MV-4-11 (cell line): Measurements from ENCODE around the gene CFAP410.
"Not testable (repeated sequence)": the region's sequence is repeated elsewhere in the genome, so short reads cannot be mapped to it uniquely, and the experiment has no call there.

Source experiments
- DNase-seq: peaks from one replicate; lab custom pipeline; 2025; lab: John Stamatoyannopoulos, UW

Gene CFAP410

DNA sequence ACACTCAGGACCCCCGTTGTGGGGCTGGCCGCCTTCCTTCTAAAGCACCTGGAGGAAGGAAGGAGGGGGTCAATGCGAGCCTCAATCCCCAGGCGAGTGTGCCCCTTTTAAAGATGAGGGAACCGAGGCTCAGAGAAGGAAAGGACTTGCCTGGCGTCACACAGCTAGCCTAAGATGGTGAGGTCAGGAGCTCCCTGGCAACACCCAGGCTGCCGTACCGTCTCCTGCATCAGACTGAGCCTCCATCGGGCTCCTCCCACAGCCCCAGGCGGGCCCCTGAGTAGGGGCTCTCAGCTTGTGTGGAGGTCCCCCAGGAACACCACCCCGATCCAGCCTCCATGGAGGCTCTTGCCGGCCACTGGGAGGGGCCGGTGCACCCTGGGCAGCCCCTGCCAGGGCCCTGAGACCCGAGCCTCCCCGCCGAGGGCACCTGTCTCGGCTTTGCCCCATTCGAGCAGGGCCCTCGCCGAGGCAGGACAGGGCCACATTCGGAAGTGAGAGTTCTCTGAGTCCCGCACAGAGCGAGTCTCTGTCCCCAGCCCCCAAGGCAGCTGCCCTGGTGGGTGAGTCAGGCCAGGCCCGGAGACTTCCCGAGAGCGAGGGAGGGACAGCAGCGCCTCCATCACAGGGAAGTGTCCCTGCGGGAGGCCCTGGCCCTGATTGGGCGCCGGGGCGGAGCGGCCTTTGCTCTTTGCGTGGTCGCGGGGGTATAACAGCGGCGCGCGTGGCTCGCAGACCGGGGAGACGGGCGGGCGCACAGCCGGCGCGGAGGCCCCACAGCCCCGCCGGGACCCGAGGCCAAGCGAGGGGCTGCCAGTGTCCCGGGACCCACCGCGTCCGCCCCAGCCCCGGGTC is 53.8 kb downstream of the CFAP410 start, which contains the start of gene AIRE:
TSS of gene AIRE (plus strand) at position 739 of the 855 bp plus-strand sequence. CDS start 131 bp downstream, outside the sequence.
- DNase-seq, result no peak

DNA sequence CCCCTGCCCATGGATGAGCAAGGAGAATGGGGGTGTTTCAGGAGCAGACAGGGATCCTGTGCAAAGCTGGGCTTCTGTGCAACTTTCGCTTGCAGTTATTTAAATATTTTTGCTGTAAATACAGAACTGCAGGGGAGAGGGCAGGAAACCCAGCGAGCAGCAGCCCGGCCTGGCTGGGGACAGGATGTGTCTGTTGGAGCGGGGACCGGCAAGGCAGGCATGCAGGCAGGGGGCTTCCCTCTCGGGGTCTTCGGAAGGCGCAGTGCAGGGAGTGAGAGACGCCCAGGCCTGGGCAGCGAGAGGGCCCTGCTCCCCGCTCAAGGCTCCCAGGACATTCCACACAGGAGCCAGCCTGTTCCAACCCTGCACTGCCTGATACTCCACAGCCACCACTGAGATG is 55.2 kb downstream of the CFAP410 start:
- no peak for DNase-seq

DNA sequence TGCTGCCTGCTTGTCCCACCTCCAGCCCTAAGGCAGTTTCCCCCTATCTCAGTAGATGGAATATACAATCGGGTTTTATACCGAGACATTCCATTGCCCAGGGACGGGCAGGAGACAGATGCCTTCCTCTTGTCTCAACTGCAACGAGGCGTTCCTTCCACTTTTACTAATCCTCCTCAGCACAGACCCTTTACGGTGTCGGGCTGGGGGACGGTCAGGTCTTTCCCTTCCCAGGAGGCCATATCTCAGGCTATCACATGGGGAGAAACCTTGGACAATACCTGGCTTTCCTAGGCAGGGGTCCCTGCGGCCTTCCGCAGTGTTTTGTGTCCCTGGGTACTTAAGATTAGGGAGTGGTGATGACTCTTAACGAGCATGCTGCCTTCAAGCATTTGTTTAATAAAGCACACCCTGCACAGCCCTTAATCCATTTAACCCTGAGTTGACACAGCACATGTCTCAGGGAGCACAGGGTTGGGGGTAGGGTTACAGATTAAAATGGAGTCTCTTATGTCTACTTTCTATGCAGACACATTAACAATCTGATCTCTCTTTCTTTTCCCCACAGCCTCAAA is 55.9 kb downstream of the CFAP410 start:
- DNase-seq, result not testable (repeated sequence)

DNA sequence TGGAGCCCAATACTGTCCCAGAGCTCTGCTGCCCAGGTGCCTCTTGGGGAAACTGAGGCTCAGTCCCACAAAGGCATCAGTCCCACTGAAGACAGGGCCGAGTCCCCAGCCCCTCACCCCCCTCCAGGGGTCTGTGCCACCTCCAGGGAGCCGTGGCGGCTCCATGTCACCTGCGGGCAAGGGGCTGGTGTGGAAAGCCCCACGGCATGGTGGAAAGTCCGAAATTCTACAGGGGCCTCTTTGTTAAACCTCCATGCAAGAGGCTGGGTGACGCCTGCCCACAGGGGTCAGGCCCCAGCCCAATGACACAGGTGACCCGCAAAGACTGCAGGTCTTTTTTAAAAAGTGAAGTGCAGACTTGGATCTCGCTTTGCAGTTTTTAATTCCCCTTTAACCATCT is 56.8 kb downstream of the CFAP410 start:
- DNase-seq, result no peak

DNA sequence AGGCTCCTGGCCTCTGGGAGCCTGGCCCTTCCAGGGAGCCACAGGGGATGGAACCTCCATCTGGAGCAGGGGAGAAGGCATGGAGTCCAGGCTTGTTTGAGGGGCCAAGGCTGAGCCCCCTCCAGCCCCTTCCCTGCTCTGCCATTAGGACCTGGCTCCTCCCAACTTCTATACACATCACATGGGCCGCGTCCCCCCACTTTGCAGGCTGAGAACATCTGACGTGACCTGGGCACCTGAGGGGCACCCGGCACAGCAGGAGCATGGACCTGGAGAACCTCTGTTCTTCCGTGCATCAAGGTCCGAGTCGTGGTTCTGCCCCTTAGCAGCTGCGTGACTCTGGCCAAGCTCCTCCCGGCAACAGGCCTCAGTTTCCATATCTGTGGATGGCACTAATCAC is 57.4 kb downstream of the CFAP410 start:
- DNase-seq, result no peak

DNA sequence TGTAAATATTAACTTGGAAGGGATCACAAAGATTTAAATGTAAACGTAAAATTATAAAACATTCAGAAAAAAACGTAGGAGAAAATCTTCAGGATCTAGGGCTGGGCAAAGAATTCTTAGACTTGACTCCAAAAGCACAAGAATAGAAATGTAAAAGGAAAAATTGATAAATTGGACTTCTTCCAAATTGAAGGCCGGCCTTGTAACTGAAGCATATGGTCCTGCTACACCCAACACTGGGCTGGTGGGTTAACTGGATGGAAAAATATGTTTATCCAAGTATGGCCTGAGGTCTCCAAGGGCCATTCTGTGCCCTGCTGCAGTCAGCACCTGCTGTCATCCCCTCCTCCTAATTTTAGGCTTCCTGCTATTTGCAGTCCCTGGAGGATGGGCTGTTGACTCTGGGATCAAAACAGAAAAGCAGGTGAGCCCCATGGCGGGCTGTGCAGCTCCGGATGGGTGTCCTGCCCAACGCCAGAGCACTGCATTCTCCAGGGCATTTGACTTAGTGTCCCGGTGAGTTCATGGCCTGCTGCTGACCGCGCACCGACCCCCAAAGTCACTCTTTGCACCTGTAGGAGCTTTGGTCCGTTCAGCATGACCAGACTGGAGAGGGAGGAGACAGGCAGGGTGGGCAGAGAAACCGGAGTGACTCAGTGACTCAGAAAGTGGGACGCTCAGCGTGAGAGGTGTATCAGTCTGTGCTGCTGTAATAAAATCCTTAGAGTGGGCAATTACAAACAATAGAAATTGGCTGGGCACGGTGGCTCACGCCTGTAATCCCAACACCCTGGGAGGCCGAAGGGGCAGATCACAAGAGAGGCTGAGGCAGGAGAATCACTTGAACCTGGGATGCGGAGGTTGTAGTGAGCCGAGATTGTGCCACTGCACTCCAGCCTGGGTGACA is 59.6 kb downstream of the CFAP410 start:
- DNase-seq, result no peak
